ENCODE measurements around the gene SUGCT.

Gene SUGCT

DNA sequence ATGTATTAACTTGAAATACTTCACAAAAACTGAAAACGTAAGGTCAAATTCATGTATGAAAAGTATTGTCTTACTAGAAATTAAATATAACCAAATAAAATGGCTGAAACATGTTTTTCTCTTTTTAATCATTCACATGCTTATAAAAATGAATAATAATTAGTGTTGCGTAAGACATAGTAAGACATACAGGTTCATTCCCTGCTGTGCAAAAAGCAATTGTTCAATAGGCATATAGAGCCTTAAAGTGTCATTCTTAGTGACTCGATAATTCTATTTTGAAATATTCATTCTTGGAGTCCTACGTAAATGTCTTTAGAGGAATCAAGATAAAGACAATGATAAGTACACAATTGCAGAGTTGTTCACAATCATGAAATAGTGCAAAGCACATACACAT lies 337.1 kb downstream of the SUGCT start:
- Histone ChIP-seq H3K4me1 (ENCODE audit: low read length) (peaks cover 9% of the 10 kb centered on the region), H3K27ac (ENCODE audit: low read length) (no peak overlapping the region), H3K79me2 (ENCODE audit: low read length) (no peaks in the 10 kb centered on the region), H2AFZ (ENCODE audit: low read depth, low read length) (no peak overlapping the region), H3K9ac (ENCODE audit: low read length) (no peak overlapping the region), H3K4me3 (ENCODE audit: low read length) (no peak overlapping the region), H3K9me3 (ENCODE audit: insufficient read depth, low read length) (no peaks in the 10 kb centered on the region), H3K36me3 (replicated peaks; ENCODE audit: low read depth, low read length) (no peaks in the 10 kb centered on the region), H4K20me1 (ENCODE audit: insufficient read depth, low read length) (no peaks in the 10 kb centered on the region), H3K27me3 (ENCODE audit: low read depth, low read length) (no peaks in the 10 kb centered on the region; the same call in 1 of the 2 replicates), H3K4me2 (ENCODE audit: low read length) (no peak overlapping the region)
- no peak for TF ChIP-seq EZH2phosphoT487 (IDR thresholded peaks at IDR 0.05; ENCODE audit: low read depth)
- TF ChIP-seq, protein P1, sequence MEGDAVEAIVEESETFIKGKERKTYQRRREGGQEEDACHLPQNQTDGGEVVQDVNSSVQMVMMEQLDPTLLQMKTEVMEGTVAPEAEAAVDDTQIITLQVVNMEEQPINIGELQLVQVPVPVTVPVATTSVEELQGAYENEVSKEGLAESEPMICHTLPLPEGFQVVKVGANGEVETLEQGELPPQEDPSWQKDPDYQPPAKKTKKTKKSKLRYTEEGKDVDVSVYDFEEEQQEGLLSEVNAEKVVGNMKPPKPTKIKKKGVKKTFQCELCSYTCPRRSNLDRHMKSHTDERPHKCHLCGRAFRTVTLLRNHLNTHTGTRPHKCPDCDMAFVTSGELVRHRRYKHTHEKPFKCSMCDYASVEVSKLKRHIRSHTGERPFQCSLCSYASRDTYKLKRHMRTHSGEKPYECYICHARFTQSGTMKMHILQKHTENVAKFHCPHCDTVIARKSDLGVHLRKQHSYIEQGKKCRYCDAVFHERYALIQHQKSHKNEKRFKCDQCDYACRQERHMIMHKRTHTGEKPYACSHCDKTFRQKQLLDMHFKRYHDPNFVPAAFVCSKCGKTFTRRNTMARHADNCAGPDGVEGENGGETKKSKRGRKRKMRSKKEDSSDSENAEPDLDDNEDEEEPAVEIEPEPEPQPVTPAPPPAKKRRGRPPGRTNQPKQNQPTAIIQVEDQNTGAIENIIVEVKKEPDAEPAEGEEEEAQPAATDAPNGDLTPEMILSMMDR (IDR thresholded peaks at IDR 0.05; ENCODE audit: low read depth, low read length): no peak

DNA sequence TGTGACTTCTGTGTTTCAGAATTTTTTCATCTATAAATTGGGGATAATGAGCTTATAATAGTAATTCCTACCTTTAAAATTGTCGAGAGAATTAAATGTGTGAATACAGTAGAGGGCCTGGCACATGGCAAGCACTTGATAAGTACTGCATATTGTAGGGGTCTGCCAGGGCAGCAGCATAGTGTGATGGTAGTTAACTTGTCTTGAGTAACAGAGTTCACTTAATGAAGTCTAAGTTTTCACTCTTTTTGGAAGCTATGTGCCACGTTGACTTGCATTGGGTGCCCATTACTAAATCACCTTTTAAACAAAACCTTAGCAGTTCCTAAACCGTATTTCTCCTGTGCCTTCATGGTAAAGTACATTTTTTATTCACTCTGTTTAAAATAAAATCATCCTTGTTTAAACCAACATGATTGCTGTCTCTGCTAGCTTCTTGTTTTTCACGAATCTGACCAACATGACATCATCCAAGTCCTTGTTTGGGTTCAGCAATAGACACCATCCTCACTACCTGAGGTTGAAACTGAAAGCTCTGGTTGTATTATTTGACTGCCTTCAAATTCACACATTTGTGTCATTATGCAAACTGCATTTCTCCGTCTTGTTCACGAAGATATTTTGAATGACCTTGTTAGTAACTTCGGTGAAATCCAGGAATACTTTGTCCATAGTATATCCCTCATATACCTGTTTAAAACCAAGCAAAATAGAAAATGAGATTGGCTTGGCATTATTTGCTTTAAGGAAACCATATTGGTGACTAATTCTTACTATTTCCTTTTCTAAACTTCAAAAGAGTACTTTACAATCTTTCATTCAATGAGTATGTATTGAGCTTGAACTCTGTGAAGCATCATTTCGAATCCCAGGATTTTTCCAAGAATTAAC lies 340.2 kb downstream of the SUGCT start:
- H3K9me3 ChIP-seq (ENCODE audit: insufficient read depth, low read length): no peaks in the 10 kb centered on the region
- H3K4me2 ChIP-seq (ENCODE audit: low read length): peak overlapping the region; percentile 45
- no peak for TF ChIP-seq EZH2phosphoT487 (IDR thresholded peaks at IDR 0.05; ENCODE audit: low read depth)
- TF ChIP-seq, protein P1 (IDR thresholded peaks at IDR 0.05; ENCODE audit: low read depth, low read length): no peak
- H3K4me3 ChIP-seq (ENCODE audit: low read length): peak overlapping the region; percentile 8; the same call in 1 of the 2 replicates
- H3K9ac ChIP-seq (ENCODE audit: low read length): no peak overlapping the region
- H3K27me3 ChIP-seq (ENCODE audit: low read depth, low read length): no peaks in the 10 kb centered on the region; the same call in 1 of the 2 replicates
- H2AFZ ChIP-seq (ENCODE audit: low read depth, low read length): no peak overlapping the region
- H4K20me1 ChIP-seq (ENCODE audit: insufficient read depth, low read length): no peaks in the 10 kb centered on the region
- H3K36me3 ChIP-seq (replicated peaks; ENCODE audit: low read depth, low read length): no peaks in the 10 kb centered on the region
- no peak overlapping the region for H3K27ac ChIP-seq (ENCODE audit: low read length)
- peaks cover 9% of the 10 kb centered on the region for H3K4me1 ChIP-seq (ENCODE audit: low read length)
- no peaks in the 10 kb centered on the region for H3K79me2 ChIP-seq (ENCODE audit: low read length)

DNA sequence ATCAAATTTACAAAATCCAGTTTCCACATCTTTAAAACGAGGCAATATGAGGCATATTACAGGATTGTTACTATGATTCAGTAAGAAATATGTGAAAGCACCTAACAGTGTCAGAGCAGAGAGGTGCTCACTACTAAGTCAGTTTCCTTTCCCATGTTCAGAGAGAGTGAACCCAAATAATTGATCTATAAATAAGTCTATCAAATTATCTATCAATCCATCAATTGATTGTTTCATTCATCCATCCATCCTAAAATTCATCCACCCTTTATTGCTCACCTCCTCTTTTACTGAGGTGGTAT lies 340.8 kb downstream of the SUGCT start:
- H3K9me3 ChIP-seq (ENCODE audit: insufficient read depth, low read length): no peaks in the 10 kb centered on the region
- peak overlapping the region; percentile 45 for H3K4me2 ChIP-seq (ENCODE audit: low read length)
- no peaks in the 10 kb centered on the region; the same call in 1 of the 2 replicates for H3K27me3 ChIP-seq (ENCODE audit: low read depth, low read length)
- H3K9ac ChIP-seq (ENCODE audit: low read length): no peak overlapping the region
- H3K4me3 ChIP-seq (ENCODE audit: low read length): 0 out of 2 replicates have a peak overlapping the region, but pooled peaks have one; percentile 8
- no peak for TF ChIP-seq EZH2phosphoT487 (IDR thresholded peaks at IDR 0.05; ENCODE audit: low read depth)
- TF ChIP-seq, protein P1 (IDR thresholded peaks at IDR 0.05; ENCODE audit: low read depth, low read length): no peak
- H3K4me1 ChIP-seq (ENCODE audit: low read length): peaks cover 9% of the 10 kb centered on the region
- no peaks in the 10 kb centered on the region for H4K20me1 ChIP-seq (ENCODE audit: insufficient read depth, low read length)
- H2AFZ ChIP-seq (ENCODE audit: low read depth, low read length): no peak overlapping the region
- H3K79me2 ChIP-seq (ENCODE audit: low read length): no peaks in the 10 kb centered on the region
- H3K27ac ChIP-seq (ENCODE audit: low read length): no peak overlapping the region
- H3K36me3 ChIP-seq (replicated peaks; ENCODE audit: low read depth, low read length): no peaks in the 10 kb centered on the region

DNA sequence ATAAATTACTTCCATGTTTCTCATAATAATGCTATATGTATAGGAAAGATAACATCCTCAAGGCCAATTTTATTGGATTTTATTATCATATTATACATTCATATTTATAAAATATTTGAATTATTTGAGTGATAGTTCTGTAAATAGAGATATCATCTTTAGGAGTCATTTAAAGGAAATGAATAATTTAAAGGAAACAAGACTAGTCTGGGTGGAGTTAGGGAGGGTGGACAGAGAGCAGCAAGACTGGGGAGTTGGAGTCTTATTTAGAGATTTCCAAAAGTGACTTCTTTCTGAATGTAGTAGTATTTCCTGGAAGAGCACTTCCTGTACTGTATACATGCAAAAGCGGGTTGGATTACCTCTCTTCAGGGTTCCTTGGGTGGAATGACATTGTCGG lies 342.3 kb downstream of the SUGCT start:
- Histone ChIP-seq H3K4me1 (ENCODE audit: low read length) (peaks cover 9% of the 10 kb centered on the region), H4K20me1 (ENCODE audit: insufficient read depth, low read length) (no peaks in the 10 kb centered on the region), H3K27me3 (ENCODE audit: low read depth, low read length) (no peaks in the 10 kb centered on the region; the same call in 1 of the 2 replicates), H3K9ac (ENCODE audit: low read length) (no peak overlapping the region), H3K36me3 (replicated peaks; ENCODE audit: low read depth, low read length) (no peaks in the 10 kb centered on the region), H3K27ac (ENCODE audit: low read length) (no peak overlapping the region), H3K79me2 (ENCODE audit: low read length) (no peaks in the 10 kb centered on the region), H3K9me3 (ENCODE audit: insufficient read depth, low read length) (no peaks in the 10 kb centered on the region), H3K4me3 (ENCODE audit: low read length) (no peak overlapping the region), H3K4me2 (ENCODE audit: low read length) (no peak overlapping the region), H2AFZ (ENCODE audit: low read depth, low read length) (no peak overlapping the region)
- TF ChIP-seq EZH2phosphoT487 (IDR thresholded peaks at IDR 0.05; ENCODE audit: low read depth): no peak
- TF ChIP-seq, protein P1 (IDR thresholded peaks at IDR 0.05; ENCODE audit: low read depth, low read length): no peak
